ENCODE results near the gene AATK. TPM values are rescaled to one million over a fixed set of nuclear protein-coding genes. Genes with fewer than 3 reads are reported as not detected.

AATK gene
- total and polyA plus RNA-seq, 4 donors: 9.6 to 54.6 (median 23.7) TPM

GRCh38 chr17:81204578-81204977 lies 38.6 kb upstream of the AATK start:
- H3K9ac ChIP-seq (ENCODE audit: insufficient read depth in 1 of 2, low read length in 2 of 2): no peak overlapping the region
- TF ChIP-seq CTCF (IDR thresholded peaks at IDR 0.05; ENCODE audit: control extremely low read depth, extremely low read depth): no peak
- peaks cover 0 to 23% (median 3%) of the 10 kb centered on the region in 4 donors for H3K36me3 ChIP-seq (ENCODE audit: control insufficient read depth in 4 of 4, insufficient read depth in 4 of 4, low read length in 4 of 4)
- H3K27ac ChIP-seq (ENCODE audit: low read depth in 1 of 2, low read length in 1 of 2): no peak overlapping the region
- no peaks in the 10 kb centered on the region for H3K9me3 ChIP-seq (ENCODE audit: control insufficient read depth in 4 of 4, insufficient read depth in 3 of 4, low read length in 3 of 4)
- 91 to 92% methylated on average over 10 of the region's 10 CpGs for WGBS, 2 donors
- no peak overlapping the region for H3K4me3 ChIP-seq
- peaks cover 0 to 2% (median 0%) of the 10 kb centered on the region in 5 donors for H3K4me1 ChIP-seq (ENCODE audit: control insufficient read depth in 5 of 5, insufficient read depth in 5 of 5, low read length in 5 of 5)
- no peak for ATAC-seq (ENCODE audit: insufficient read depth, low FRiP score)
- no peaks in the 10 kb centered on the region for H3K27me3 ChIP-seq (ENCODE audit: control insufficient read depth in 3 of 3, insufficient read depth in 3 of 3, low read length in 2 of 3)
- no peak for DNase-seq

- Histone ChIP-seq H3K4me3 (no peak overlapping the region), H3K36me3 (ENCODE audit: control insufficient read depth in 4 of 4, insufficient read depth in 4 of 4, low read length in 4 of 4) (peaks cover 0 to 28% (median 3%) of the 10 kb centered on the region in 4 donors), H3K27me3 (ENCODE audit: control insufficient read depth in 3 of 3, insufficient read depth in 3 of 3, low read length in 2 of 3) (no peaks in the 10 kb centered on the region), H3K9ac (ENCODE audit: insufficient read depth in 1 of 2, low read length in 2 of 2) (no peak overlapping the region), H3K4me1 (ENCODE audit: control insufficient read depth in 5 of 5, insufficient read depth in 5 of 5, low read length in 5 of 5) (peaks cover 0 to 7% (median 0%) of the 10 kb centered on the region in 5 donors), H3K9me3 (ENCODE audit: control insufficient read depth in 4 of 4, insufficient read depth in 3 of 4, low read length in 3 of 4) (no peaks in the 10 kb centered on the region), H3K27ac (ENCODE audit: low read depth in 1 of 2, low read length in 1 of 2) (no peak overlapping the region)
- no peak for DNase-seq
- no peak for ATAC-seq (ENCODE audit: insufficient read depth, low FRiP score)
- 93 to 96% methylated on average over 20 of the region's 20 CpGs for WGBS, 2 donors
- TF ChIP-seq CTCF (IDR thresholded peaks at IDR 0.05; ENCODE audit: control extremely low read depth, extremely low read depth): no peak
These were observed 37.1 kb upstream of the AATK start for GRCh38 chr17:81203136-81203535.

- Histone ChIP-seq H3K36me3 (ENCODE audit: control insufficient read depth in 4 of 4, insufficient read depth in 4 of 4, low read length in 4 of 4) (peaks cover 0 to 27% (median 2%) of the 10 kb centered on the region in 4 donors), H3K9me3 (ENCODE audit: control insufficient read depth in 4 of 4, insufficient read depth in 3 of 4, low read length in 3 of 4) (no peaks in the 10 kb centered on the region), H3K4me3 (no peak overlapping the region), H3K4me1 (ENCODE audit: control insufficient read depth in 5 of 5, insufficient read depth in 5 of 5, low read length in 5 of 5) (peaks cover 0 to 7% (median 0%) of the 10 kb centered on the region in 5 donors), H3K27ac (ENCODE audit: low read depth in 1 of 2, low read length in 1 of 2) (no peak overlapping the region), H3K27me3 (ENCODE audit: control insufficient read depth in 3 of 3, insufficient read depth in 3 of 3, low read length in 2 of 3) (no peaks in the 10 kb centered on the region), H3K9ac (ENCODE audit: insufficient read depth in 1 of 2, low read length in 2 of 2) (no peak overlapping the region)
- DNase-seq: no peak
- whole genome bisulfite sequencing, 2 donors: 95 to 98% methylated on average over 10 of the region's 10 CpGs
- TF ChIP-seq CTCF (IDR thresholded peaks at IDR 0.05; ENCODE audit: control extremely low read depth, extremely low read depth): no peak
- no peak for ATAC-seq (ENCODE audit: insufficient read depth, low FRiP score)
These were observed 36.3 kb upstream of the AATK start for GRCh38 chr17:81202318-81202717.
